Calu3 (cell line): ENCODE data around the gene FKBP6. TPM values are rescaled to one million over a fixed set of nuclear protein-coding genes. Genes with fewer than 3 reads are reported as not detected.

Experiments used
- BruUV-seq: library from RNA; stranded (reverse); fragments of 400-500 nt; replicated peaks from 2 replicates; lab custom pipeline; 2021; lab: Mats Ljungman, UMichigan
- CTCF ChIA-PET: fragments of 300-600 bp; sonication (Branson Sonifier 250); formaldehyde crosslinking; loops from one replicate; lab custom pipeline; 2022; ENCODE audit warnings: antibody characterized with exemption; lab: Charles Lee
- DNase-seq: peaks from one replicate; pipeline ENCODE4 v3.0.0; 2022
- H3K27ac Mint-ChIP-seq: one replicate; pipeline ENCODE4 v1.8.0; 2022; ENCODE audit warnings: mixed read lengths; ENCODE audit not compliant: unreplicated experiment
- H3K27me3 Mint-ChIP-seq: one replicate; pipeline ENCODE4 v1.8.0; 2022; ENCODE audit warnings: mixed read lengths; ENCODE audit not compliant: unreplicated experiment
- H3K36me3 Mint-ChIP-seq: one replicate; pipeline ENCODE4 v1.8.0; 2022; ENCODE audit warnings: mild to moderate bottlenecking, moderate library complexity, mixed read lengths; ENCODE audit not compliant: insufficient read depth, unreplicated experiment
- H3K4me1 Mint-ChIP-seq: one replicate; pipeline ENCODE4 v1.8.0; 2022; ENCODE audit warnings: mild to moderate bottlenecking, low read depth, mixed read lengths; ENCODE audit not compliant: unreplicated experiment
- H3K4me3 Mint-ChIP-seq: one replicate; pipeline ENCODE4 v1.8.0; 2022; ENCODE audit warnings: mild to moderate bottlenecking, low read depth, moderate library complexity, mixed read lengths; ENCODE audit not compliant: unreplicated experiment
- H3K9me3 Mint-ChIP-seq: one replicate; pipeline ENCODE4 v1.8.0; 2022; ENCODE audit warnings: low read depth, mixed read lengths; ENCODE audit not compliant: unreplicated experiment
- intact Hi-C: fragments of 100-400 bp; cut with micrococcal nuclease; formaldehyde crosslinking; loops from one replicate; pipeline ENCODE4 v1.10.0; 2022; ENCODE audit not compliant: unreplicated experiment
- total RNA-seq: library from RNA; stranded (reverse); gene quantifications from 2 replicates; pipeline ENCODE4 v1.2.3, GENCODE V29; 2022
- TF ChIP-seq, protein P1 (sequence below): fragments of 200-600 bp; IDR thresholded peaks from one replicate; pipeline ENCODE4 v1.8.0; 2022; ENCODE audit warnings: antibody characterized with exemption; ENCODE audit not compliant: unreplicated experiment

The FKBP6 gene
- total RNA-seq, 1 experiment from 2014 or later, result not detected

DNA sequence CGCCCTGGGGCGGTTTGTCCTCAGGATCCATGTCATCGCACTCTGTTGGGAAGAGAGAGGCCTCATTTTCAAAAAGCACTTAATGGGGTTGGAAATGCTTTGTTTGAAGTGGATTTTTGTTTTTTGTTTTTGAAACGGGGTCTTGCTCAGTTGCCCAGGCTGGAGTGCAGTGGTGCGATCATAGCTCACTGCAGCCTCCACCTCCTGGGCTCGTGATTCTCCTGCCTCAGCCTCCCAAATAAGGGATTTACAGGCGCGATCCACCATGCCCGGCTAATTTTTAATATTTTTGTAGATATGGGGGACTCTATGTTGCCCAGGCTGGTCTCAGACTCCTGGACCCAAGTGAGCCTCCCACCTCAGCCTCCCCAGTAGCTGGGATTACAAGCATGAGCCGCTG, 735 bp downstream of the FKBP6 start:
- TF ChIP-seq, protein P1, sequence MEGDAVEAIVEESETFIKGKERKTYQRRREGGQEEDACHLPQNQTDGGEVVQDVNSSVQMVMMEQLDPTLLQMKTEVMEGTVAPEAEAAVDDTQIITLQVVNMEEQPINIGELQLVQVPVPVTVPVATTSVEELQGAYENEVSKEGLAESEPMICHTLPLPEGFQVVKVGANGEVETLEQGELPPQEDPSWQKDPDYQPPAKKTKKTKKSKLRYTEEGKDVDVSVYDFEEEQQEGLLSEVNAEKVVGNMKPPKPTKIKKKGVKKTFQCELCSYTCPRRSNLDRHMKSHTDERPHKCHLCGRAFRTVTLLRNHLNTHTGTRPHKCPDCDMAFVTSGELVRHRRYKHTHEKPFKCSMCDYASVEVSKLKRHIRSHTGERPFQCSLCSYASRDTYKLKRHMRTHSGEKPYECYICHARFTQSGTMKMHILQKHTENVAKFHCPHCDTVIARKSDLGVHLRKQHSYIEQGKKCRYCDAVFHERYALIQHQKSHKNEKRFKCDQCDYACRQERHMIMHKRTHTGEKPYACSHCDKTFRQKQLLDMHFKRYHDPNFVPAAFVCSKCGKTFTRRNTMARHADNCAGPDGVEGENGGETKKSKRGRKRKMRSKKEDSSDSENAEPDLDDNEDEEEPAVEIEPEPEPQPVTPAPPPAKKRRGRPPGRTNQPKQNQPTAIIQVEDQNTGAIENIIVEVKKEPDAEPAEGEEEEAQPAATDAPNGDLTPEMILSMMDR, result no peak
- Mint-ChIP-seq H3K27ac (no peak overlapping the region), H3K27me3 (peaks cover 33% of the 10 kb centered on the region), H3K4me3 (no peak overlapping the region), H3K9me3 (no peaks in the 10 kb centered on the region), H3K36me3 (no peaks in the 10 kb centered on the region), H3K4me1 (no peaks in the 10 kb centered on the region)
- CTCF ChIA-PET, result no interaction called here
- DNase-seq, result no peak
- intact Hi-C loops, result no loop called here
- BruUV-seq, result no TSS peak

DNA sequence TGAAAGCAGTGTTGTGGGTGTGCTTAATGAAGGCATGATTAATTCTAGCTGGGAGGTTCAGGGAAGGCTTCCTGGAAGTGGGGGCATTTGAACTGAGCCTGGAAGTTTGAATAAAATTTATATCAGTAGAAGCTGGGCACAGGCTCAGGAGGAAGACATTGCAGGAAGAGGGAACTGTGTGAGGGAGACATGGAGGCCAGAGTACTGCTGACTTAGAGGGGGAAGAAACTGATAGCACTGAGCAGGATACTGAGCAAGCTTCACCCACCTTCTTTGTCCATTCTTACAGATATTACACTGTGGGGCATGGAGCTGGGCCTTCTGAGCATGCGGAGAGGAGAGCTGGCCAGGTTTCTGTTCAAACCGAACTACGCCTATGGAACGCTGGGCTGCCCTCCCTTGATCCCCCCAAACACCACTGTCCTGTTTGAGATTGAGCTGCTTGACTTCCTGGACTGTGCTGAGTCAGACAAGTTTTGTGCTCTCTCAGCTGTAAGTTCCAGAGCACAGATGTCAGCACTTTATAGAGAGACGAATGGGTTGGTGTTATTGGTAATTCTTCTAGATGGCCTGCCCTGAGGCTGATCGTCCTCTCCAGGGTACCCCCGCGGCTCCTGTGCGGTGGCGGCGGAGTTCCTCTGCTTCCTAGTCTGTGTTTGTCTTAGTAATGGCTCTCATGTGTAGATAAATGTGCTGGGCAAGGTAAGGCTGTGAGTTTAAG, 2.1 kb downstream of the FKBP6 start:
- Mint-ChIP-seq H3K9me3 (no peaks in the 10 kb centered on the region), H3K27me3 (peaks cover 45% of the 10 kb centered on the region), H3K4me1 (no peaks in the 10 kb centered on the region), H3K36me3 (no peaks in the 10 kb centered on the region), H3K27ac (no peak overlapping the region), H3K4me3 (no peak overlapping the region)
- intact Hi-C loops, result no loop called here
- BruUV-seq, result no TSS peak
- CTCF ChIA-PET, result no interaction called here
- no peak for DNase-seq
- TF ChIP-seq, protein P1, result no peak

DNA sequence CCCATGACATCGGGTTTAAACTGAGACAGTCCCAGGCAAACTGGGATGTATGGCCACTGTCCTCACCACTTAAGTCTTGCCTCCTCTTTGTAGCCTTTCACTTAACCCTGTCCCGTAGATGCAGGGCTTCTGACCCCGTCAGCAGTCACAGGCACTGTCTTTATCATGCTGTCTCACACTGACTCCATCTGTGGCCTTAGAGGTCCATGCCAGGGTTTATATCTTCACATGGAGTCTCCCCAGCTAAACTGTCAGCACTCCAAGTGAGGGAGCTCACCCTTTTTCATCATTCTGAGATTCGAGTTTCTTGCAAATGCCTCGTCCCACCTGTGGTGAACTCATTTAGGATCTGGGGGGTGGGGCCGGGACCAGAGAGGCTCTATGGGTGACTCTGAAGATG, 2.8 kb downstream of the FKBP6 start:
- DNase-seq, result no peak
- CTCF ChIA-PET, result no interaction called here
- no TSS peak for BruUV-seq
- Mint-ChIP-seq H3K4me3 (no peak overlapping the region), H3K36me3 (no peaks in the 10 kb centered on the region), H3K9me3 (no peaks in the 10 kb centered on the region), H3K27me3 (peaks cover 53% of the 10 kb centered on the region), H3K4me1 (no peaks in the 10 kb centered on the region), H3K27ac (no peak overlapping the region)
- intact Hi-C loops, result no loop called here
- TF ChIP-seq, protein P1, result no peak

DNA sequence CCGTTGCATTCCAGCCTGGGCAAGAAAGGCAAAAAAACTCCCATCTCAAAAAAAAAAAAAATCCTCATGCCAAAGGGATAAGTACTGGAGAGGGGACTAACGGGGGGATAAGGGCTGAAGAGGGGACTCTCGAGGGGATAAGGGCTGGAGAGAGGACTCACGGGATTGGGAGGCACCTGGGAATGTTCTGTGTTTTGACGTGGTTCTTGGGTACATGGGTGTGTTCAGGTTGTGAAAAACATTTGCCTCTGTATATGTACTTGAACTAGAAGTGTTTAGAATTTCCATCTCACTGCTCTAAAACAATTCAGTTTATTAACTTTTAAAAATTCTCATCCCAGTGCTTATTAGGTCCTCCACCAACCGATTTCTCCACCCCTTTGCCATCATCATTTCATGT, 4.5 kb downstream of the FKBP6 start:
- CTCF ChIA-PET, result no interaction called here
- intact Hi-C loops, result no loop called here
- Mint-ChIP-seq H3K36me3 (no peaks in the 10 kb centered on the region), H3K4me1 (no peaks in the 10 kb centered on the region), H3K27ac (no peak overlapping the region), H3K27me3 (peaks cover 65% of the 10 kb centered on the region), H3K4me3 (no peak overlapping the region), H3K9me3 (no peaks in the 10 kb centered on the region)
- BruUV-seq, result no TSS peak
- TF ChIP-seq, protein P1, result no peak
- DNase-seq, result no peak
